Measurements from ENCODE around the gene ENOX2.

Gene ENOX2

DNA sequence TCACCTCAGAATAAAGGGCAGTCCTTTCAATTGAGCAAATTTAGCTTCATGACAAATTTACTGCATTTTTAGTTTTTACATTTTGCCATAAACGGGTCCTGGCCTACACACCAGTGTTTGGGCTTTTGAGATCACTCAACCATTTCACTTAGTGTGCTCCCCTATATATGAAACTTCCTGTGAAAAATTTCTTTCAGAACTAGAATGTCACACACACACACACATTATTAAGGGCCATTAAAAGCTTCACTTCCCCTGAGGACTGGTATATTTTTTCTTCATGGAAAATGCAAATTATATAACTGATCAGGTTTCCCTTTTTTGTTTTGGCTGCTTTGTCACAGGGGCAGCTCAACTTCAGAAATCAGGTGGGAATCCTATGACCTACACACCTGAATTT is 206.5 kb downstream of the ENOX2 start:
- DNase-seq (ENCODE audit: low spot score): no peak

GRCh38 chrX:130695931-130696330 is 207.1 kb downstream of the ENOX2 start:
- no peak for DNase-seq (ENCODE audit: low spot score)

- no peak for DNase-seq (ENCODE audit: low spot score)
These were observed 208.0 kb downstream of the ENOX2 start for GRCh38 chrX:130694983-130695382.

GRCh38 chrX:130691576-130691975 is 211.4 kb downstream of the ENOX2 start:
- DNase-seq (ENCODE audit: low spot score): no peak

DNA sequence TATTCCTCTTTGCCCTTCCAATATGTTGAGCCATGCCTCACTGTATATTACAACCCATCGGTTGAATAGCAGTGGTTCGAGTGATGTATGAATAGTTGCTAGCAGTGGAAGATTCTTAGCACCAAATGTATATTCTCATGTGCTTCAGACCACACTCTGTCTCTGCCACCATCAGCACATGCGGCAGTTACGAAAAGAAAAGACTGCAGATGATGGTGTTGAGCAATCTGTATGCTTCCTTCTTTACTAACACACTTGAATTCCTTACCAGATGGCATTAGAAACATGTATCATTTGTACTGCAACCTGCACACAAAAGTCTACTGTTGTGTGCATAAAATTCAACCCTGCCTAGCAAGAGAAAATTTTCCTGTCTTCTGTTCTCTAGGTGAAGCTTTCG is 214.6 kb downstream of the ENOX2 start:
- DNase-seq (ENCODE audit: low spot score): no peak

DNA sequence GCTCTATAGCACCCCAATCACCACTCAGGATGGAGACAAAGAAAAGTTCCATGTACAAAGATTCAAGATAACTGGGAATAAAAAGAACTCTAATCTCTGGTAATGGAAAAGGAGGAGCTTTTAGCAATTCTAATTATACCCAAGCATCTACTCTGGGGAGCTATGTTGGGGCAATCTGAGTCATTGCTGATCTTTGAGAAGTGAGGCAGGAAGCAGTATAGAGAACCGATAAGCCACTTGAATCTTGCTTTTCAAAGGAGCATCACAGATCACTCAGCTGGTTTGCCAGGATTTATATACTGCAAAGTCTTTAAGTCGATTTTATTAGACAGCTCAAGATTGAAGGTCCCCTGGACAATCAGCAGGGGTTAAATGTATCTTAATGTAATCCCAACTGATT is 220.0 kb downstream of the ENOX2 start:
- DNase-seq (ENCODE audit: low spot score): no peak

DNA sequence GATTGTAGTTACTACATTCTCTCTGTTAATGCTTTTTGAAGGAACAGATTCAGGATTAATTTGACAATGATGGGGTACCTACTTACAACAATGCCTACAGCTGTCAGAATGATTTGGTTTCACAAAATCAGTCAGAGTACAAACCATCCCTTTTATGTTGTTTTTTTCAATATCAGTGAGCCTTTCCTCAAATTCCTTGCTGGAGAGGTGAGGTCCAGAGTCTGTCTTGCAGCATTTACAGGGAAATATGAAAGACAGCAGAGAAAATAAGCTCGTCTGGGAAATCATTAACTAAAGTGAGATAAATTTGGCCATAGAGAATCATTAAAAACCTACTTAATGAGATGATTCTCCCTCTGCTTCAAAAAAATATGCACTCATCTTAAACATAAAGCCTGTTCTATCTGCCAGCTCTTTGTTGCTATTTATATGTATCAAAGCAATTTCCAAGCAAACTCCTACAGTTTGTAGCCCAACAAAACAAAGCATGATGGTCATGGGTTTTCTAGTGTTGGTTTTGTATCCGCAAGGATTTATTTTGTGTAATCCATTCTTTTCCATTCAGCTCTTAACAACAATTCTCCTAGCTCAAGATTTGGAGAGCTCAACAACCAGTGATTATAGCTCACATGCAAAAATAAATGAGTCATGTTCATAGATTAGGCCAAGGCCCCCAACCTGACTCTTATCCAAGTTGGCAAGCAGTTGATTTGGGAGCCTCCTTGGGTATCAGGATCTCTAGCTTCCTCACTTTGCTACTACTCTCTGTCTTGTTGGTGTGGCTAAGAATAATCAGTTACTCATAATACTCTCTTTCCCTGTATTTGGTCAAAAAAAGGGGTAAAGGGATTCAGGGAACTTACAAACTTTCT is 222.6 kb downstream of the ENOX2 start:
- no peak for DNase-seq (ENCODE audit: low spot score)

- no peak for DNase-seq (ENCODE audit: low spot score)
These were observed 226.1 kb downstream of the ENOX2 start for GRCh38 chrX:130676861-130677260.

DNA sequence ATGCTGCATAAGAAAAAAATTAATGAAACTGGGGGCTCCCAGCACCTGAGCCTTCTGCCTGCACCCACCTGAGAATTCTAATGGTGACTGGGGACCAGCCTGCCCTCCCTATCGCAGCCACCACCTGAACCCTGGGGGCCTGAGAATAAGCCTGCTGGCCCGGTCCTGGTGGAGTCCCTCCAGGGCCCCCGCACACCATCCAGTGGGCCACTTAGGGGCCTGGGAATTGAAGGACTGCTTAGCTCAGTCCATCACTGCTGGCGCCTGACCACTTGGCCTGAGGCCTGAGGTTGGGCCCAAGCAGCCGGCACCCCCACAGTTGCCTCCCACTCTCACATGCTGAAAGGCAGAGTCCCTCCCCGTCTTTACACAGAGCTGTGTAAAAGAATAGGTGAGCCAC is 230.8 kb downstream of the ENOX2 start:
- no peak for DNase-seq (ENCODE audit: low spot score)

- no peak for DNase-seq (ENCODE audit: low spot score)
These were observed 233.8 kb downstream of the ENOX2 start for GRCh38 chrX:130669233-130669632.

- DNase-seq (ENCODE audit: low spot score): no peak
These were observed 237.7 kb downstream of the ENOX2 start for GRCh38 chrX:130665263-130665662.

DNA sequence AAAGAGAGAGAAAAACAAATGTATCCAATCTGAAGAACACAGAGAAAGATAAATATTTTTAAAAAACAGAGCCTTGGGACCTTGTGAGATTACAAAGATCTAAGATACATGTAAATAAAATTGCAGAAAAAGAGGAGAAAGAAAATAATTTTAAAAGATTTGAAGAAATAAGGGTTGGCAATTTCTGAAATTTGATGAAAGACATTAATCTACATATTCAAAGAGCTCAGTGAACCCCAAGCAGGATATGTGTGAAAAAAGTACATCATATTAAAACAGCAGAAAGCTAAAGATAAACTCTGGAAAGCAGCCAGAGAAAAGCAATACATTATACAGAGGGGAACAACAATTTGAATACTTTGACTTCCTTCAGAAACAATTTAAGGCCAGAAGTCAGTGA is 244.7 kb downstream of the ENOX2 start:
- no peak for DNase-seq (ENCODE audit: low spot score)

GRCh38 chrX:130654409-130654950 is 248.5 kb downstream of the ENOX2 start:
- DNase-seq (ENCODE audit: low spot score): no peak

- no peak for DNase-seq (ENCODE audit: low spot score)
These were observed 250.0 kb downstream of the ENOX2 start for GRCh38 chrX:130652824-130653578.

- DNase-seq (ENCODE audit: low spot score): no peak
These were observed 253.3 kb downstream of the ENOX2 start for GRCh38 chrX:130649738-130650137.

GRCh38 chrX:130647468-130647867 is 255.5 kb downstream of the ENOX2 start:
- DNase-seq (ENCODE audit: low spot score): no peak

DNA sequence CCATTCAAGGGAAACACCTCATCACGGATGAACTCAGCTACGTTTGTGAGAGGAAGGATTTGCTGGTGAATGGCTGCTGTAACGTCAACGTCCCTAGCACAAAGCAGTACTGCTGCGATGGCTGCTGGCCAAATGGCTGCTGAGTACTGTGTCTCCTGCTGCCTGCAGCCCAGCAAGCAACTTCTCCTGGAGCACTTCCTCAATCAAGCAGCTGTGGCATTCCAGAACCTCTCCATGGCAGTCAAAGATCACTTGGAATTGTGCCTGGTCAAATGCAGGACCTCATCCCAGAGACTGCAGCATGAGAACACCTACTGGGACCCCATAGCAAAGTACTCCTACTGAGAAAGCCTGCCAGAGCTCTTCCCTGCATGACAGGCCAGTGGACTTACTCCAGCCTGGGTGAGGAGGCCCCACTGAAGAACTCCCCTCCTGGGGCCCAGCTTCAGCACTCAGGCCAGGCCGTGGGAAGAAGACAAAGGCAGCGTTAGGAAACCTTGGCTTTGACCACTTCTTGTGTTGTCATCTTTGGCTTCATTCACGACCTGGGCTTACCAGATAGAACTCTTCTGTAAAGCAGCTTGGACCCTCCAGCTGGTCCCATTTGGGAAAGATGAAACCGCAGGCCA is 256.9 kb downstream of the ENOX2 start:
- DNase-seq (ENCODE audit: low spot score): no peak

DNA sequence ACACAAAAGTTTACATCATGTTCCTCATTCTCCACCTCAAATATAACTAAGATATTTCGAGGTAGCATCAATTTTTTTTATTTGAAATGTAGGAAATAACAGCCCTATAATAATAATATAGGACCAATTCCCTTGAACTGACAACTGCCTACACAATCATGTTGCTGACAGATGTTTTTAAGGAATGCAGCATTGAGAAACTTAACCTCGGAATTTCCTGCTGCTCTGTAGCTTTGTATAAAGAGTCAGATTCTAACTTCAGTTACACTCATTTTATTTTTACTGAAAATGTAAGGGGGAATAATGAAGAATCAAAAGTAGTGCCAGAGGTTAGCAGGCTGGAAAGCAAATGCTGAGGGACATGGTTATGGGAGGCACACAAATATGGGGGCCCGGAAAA is 265.4 kb downstream of the ENOX2 start:
- no peak for DNase-seq (ENCODE audit: low spot score)

- no peak for DNase-seq (ENCODE audit: low spot score)
These were observed 266.7 kb downstream of the ENOX2 start for GRCh38 chrX:130636277-130636676.

GRCh38 chrX:130631011-130631410 is 272.0 kb downstream of the ENOX2 start:
- no peak for DNase-seq (ENCODE audit: low spot score)

- DNase-seq (ENCODE audit: low spot score): no peak
These were observed 274.5 kb downstream of the ENOX2 start for GRCh38 chrX:130628516-130628915.

DNA sequence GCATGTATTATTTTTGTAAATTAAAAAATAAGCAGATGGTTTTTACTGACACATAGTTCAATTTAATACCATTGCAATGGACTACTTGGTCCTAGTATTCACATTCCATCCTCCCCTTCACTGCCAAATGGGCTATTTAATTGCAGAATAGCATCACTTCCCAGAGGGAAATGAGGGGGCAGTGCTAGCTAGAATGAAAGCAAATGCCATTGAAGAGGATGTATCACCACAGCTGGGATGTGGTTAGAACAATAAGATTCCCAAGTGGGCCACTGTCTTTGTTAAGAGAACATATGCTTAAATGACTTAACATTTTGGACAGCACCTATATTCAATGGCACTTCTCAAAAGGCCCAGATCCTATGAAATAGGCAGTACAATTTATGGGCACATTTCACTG is 276.5 kb downstream of the ENOX2 start:
- no peak for DNase-seq (ENCODE audit: low spot score)

DNA sequence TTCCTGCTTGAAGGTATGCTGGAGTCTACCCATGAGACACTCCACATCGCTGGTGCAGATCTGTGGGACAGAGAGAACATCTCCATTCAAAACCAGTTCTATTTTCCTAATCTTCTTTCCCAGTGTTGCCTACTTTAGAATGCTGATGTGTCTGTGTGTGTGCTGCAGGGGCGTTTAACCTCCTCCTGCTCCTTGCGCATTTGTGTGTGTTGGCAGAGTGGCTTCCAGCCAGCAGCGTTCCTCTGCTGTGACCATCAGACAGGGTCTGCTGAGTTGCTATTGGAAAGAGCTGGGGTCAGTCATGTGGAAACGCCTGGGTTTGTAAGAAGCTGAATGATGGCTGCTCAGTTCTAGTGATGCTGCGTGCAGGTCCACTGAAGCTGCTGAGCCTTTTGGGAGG is 277.6 kb downstream of the ENOX2 start:
- no peak for DNase-seq (ENCODE audit: low spot score)
